RPMI8226 (cell line): ENCODE measurements around the gene ZDHHC16.
"Not testable (repeated sequence)": the region's sequence is repeated elsewhere in the genome, so short reads cannot be mapped to it uniquely, and the experiment has no call there.

Experiments used
- DNase-seq: peaks from one replicate; pipeline ENCODE4 v3.0.0-alpha.2; 2015

ZDHHC16 gene

DNA sequence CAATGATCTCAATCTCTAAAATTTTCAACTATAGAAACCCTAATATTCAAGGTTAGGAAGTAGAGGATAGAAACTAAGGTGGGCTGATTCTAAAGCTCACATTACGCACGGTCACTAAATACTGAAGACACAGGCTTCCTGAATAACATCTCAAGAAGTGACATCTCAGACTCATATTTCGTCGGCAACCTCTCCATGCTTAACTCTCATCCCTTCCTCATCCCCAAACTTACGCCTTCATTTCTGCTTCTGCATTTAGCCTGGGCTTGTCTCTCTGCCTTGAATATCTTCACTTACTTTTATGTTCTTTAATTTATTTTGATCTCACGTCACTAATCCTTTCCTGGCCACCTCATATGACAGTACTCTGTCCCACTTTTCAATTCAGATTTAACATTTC, 10.8 kb upstream of the ZDHHC16 start:
- no peak for DNase-seq

GRCh38 chr10:97442277-97442676, 3.7 kb upstream of the ZDHHC16 start:
- no peak for DNase-seq

DNA sequence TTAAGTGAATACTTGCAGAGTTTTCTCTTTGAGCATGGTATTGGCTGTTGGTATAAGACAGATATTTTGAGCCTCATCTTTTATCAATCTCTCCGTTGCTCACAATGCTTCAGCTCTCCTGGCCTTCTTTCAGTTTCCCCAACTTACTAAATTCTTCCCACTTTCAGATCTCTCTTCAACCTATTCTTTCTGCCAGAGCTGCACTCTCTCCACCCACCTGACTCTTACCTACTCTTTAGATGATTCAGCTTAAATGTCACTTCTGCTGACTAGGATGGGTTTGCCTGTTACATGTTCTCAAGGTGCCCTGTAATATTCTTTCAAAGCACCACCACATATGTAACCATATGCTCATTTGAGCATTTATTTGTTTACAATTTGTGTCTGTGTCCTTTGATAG, 1.8 kb upstream of the ZDHHC16 start:
- peak; percentile 70 for DNase-seq

DNA sequence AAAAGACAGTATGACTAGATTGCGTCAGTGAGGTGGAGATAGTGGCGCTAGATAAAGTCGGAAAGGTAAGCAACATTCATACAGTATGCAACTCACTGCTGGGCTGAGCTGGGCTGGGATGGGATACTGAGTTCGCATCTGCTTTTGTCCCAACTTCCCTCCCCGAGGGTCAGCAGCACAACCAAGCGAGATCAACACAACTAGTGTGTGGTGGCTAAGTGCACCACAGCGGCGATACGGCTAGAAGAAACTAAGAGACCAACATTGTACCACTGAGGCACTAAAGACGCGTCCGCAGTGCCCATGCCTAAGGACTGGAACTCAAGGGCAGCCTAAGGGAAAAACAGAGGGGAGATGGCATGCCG, 636 bp upstream of the ZDHHC16 start:
- DNase-seq, result no peak

GRCh38 chr10:97450828-97451227, 4.9 kb downstream of the ZDHHC16 start:
- DNase-seq, result no peak

GRCh38 chr10:97451605-97452004, 5.6 kb downstream of the ZDHHC16 start:
- DNase-seq, result no peak

DNA sequence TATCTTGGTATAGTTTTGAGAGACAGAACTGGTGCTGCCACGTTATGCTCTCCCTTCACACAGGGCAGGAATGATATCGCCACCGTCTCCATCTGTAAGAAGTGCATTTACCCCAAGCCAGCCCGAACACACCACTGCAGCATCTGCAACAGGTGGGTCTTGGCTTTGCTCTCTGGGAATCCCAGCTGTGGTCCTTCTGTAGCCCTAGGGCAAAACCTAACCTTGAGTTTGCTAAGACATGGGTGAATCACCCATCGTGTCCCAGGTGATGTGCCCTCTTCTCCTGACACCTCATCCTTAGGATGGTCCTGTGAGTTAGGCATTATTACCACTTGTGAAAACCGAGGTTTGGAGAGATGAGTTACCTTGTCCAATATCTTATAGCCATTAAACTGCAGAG, 6.4 kb downstream of the ZDHHC16 start:
- DNase-seq, result no peak

DNA sequence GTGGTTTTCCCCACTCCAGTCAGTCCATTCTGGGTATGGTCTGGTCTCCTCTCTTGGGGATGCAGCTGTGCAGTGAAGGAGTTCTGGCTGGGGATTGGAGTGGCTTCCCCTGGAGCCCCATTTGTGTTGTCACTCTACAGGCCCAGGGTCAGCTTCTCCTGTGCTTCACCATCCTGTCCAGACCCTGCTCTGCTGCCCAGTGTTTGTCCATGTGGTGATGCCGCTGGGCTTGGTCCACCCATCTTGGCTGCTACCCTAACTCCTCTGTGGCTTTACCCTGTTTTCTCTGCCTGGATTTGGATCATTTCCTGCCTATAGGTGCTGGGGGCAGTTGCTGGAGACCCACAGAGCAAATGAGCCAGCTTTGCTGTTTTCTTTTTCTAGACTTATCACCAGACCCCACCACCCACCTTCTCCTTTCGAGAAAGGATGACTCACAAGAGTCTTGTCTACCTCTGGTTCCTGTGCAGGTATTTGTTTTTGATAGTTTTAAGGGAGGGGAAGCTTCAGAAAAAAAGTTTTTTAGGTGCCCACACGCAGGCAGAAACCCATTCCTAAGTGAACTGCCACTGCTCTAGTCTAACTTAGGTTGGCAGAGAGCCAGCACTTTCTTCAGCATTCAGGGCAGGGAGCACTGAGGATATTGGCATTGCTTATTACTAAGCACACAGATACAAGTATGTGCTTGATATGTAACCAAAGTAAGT, 8.5 kb downstream of the ZDHHC16 start:
- DNase-seq, result no peak

DNA sequence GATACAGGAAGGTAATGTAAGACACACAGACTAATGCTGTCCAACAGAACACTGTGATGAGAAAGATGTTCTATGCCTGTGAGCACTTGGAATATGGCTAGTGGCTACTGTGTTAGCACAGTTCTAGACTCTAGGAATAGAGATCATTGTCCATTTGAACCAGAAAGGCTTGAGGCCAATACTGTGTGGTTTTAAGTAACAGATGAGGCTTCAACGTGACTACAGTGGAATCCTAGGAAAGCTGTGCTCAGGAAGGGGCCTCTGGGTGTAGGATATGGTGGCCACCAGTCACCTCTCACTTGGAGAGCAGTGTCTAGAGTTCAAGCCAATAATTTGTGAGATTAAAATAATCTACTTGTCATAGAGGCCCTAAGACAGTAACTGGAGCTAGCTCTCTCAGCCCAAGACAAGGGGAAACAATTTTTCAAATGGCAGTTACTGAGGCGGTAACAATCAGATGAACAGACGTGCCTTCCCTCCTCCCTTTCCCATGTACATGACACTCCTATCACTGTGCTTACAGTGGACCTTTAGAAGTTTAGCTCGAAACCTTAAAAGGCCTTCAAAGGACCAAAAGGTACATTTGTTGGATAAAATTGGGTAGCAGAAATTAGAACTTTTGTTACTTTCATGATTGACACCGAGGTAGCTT, 10.2 kb downstream of the ZDHHC16 start:
- no peak for DNase-seq

GRCh38 chr10:97456686-97457065, 10.7 kb downstream of the ZDHHC16 start:
- DNase-seq, result no peak

GRCh38 chr10:97459111-97459510, 13.1 kb downstream of the ZDHHC16 start:
- DNase-seq, result no peak

DNA sequence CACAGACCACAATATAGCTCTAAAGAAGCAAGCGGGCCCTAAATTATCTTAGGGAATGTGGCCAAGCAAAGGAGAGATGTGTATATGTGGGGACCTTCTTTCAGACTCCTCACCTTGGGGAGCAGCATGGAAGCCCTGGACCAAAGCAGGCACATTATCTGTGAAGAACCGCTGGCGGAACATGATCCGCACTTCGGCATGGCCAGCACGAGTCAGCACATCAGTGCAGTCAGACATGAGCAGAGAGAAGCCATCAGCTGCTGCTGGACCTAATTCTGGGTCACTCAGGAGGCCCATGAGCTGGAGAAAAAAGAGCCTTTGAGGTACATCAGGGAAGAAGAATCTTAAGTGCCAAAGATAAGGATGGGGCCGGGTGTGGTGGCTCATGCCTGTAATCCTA, 14.0 kb downstream of the ZDHHC16 start:
- DNase-seq, result no peak

GRCh38 chr10:97462309-97462708, 16.3 kb downstream of the ZDHHC16 start:
- no peak for DNase-seq

DNA sequence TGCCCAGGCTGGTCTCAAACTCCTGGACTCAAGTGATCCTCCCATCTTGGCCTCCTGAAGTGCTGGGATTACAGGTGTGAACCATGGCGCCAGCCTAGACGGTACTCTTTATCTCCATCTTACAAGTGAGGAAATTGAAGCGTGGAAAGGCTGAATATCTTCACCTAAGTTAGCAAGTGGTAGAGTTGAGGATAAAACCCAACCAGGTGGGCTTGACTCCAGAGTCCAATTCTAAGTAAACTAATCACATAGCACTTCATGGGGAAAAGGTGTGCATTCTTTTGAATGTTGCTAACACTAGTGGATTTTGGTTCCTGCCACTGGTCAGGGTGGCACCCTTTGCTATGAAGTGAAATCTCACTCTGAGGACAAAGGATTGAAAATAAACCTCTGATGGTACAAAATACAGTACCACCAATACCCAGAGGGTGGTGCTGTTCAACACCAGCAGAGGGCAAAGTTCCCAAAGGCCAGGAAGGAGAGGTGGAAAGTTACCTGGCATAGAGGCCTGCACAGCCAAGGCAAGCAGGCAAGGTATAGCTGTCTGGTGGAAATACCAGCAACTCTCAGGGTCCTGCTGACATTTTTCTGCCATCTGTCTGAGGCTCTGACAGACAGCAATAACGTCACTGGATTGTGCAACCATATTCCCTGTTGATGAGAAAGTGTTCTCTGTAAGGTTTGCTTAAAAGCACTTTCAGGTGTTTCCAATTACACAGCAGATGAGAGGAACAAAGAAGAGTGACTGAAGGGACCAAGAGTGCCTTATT, 17.6 kb downstream of the ZDHHC16 start:
- DNase-seq, result peak; percentile 49

GRCh38 chr10:97464226-97464625, 18.3 kb downstream of the ZDHHC16 start:
- no peak for DNase-seq

DNA sequence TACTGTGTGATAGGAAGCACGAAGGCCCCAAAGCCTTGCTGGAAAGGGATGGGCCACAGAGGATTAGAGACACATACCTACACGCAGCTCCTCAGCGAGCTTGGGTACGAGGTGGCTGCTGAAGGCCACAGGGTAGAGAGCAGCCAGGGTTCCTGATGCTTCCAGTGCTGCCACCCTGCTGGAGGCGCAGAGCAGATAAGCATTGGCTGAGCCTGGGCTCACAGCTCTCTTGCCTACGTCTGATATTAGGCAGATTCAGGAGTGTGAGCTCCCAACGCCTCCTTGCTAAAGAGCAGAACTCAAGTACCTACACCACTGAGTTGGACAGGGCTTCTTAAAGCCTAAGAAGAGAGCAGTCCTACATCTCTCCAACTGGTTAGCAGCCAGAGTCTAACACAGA, 20.0 kb downstream of the ZDHHC16 start:
- DNase-seq, result no peak

GRCh38 chr10:97466755-97467154, 20.8 kb downstream of the ZDHHC16 start:
- DNase-seq, result no peak

- DNase-seq, result peak; percentile 93
Observed at GRCh38 chr10:97468162-97468561, 22.2 kb downstream of the ZDHHC16 start.

- DNase-seq, result not testable (repeated sequence)
Observed at GRCh38 chr10:97468781-97469180, 22.8 kb downstream of the ZDHHC16 start.

DNA sequence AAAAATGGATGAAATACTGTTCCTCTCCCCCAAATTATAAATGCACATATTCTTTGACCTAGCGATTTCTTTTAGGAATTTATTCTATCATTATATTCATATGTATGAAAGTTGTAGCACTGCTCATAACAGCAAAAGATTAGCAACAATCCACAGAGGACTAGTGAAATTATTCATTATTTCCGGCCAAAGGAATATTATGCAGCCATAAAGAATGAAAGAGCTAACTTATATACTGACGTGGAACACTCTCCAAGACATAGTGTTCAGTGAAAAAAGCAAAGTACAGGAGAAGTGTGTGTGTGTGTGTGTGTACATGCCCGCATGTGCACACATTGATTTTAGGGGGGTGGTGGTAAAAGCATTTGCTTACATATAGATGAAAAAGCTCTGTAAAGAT, 28.9 kb downstream of the ZDHHC16 start:
- DNase-seq, result no peak

DNA sequence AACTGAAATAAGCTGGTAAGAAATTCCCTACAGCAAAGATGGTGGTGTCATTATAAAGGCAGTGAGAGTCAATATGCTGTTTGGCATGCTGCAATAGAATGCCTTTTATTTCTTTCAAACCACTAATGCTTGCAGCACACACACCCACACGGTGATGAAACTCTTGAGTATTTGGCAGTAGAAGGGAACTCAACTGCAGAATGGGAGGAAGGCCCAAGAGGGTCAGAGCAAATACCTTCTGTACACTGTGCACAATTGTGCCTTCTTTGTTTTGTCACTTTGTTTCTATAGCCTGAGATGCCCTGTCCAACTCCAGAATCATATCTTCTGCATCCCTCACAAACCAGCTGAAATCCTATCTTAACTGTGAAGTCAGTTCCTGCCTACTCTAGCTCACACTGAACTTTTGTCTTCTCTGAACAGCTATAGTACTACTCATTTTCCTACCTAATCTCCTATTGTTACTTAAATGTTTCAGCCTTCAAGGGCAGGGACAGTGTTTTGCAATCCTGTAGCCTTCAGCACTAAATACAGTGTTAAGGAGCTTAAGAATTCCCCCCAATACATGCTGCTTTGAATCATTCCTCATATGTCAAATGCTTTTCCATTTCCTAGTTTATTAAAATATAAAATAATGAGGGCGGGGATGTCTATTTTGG, 30.1 kb downstream of the ZDHHC16 start:
- DNase-seq, result no peak

GRCh38 chr10:97479410-97479809, 33.4 kb downstream of the ZDHHC16 start:
- DNase-seq, result not testable (repeated sequence)

- no peak for DNase-seq
Observed at GRCh38 chr10:97479939-97480338, 34.0 kb downstream of the ZDHHC16 start.

DNA sequence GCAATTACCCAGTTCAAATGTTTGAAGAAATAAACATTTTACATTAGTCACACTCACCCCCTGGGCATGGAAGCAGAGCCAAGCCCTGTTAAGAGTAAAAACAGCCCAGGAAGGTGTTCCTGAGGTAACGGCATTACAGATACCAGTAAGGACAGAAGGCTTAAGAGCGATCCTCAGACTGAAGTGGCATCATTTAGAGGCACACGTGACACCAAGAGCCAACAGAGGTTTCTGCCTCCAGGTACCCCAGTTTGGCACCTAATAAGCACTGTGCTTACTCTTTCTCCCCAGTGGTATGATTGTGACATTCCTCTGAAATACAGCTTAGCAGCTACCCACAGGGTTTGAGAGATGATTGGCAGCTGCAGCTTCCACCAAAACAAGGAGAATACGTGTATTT, 35.1 kb downstream of the ZDHHC16 start:
- DNase-seq, result no peak
